Measurements from ENCODE around the gene REEP1.
"Not testable (repeated sequence)": the region's sequence is repeated elsewhere in the genome, so short reads cannot be mapped to it uniquely, and the experiment has no call there.

The REEP1 gene

DNA sequence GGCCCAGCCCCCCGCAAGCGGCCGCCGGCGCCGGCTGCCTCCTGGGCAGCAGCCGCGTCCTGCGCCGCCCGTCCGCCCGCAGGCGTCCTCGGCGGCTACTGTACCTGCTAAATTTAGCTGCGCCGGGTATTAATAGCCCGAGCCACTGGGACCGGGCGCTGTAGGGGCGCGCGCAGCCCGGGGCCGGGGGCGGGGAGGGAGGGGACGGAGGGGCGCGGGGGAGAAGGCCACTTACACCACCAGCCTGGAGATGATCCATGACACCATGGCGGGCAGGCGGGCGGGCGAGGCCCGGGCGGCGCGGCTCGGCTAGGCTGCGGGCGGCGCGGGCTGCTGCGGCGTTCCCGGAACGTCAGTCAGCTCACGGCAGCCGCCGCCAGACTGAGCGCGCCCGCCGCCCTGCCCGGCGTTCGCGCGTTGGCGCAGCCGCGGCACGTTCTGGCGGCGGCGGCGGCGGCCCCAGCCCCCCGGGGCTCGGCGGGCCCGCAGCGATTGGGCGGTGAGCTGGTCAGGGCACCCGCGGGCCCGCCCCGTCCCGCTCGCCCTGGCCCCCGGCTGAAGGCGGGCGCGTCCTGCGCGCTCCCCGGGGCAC, at the start of gene REEP1:
Gene REEP1 (minus strand): TSS at position 383 of the 592 bp plus-strand sequence. CDS start 116 bp downstream, at position 267.
- no peak for DNase-seq

- no peak for DNase-seq
These were observed 46.4 kb upstream of the REEP1 start for GRCh38 chr2:86383844-86384243.

DNA sequence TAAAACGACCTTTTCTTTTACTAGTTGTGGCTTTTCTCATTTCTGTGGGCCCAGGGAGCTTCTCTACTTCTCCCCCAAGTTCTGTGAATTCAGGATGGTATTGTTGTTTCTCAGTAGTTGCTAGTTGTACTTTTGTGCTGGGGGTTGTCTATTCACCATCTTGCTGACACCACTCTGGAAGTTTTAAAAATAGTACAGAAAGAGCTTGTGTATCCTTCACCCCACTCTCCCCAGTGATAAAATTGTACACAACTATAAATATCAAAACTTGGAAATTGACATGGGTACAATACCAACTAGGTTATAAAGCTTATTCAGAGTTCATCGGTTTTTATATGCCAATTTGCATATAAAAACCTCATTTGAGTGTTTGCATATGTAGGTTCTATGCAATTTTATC, 45.3 kb upstream of the REEP1 start:
- DNase-seq = no peak

- no peak for DNase-seq
These were observed 44.7 kb upstream of the REEP1 start for GRCh38 chr2:86382108-86382507.

DNA sequence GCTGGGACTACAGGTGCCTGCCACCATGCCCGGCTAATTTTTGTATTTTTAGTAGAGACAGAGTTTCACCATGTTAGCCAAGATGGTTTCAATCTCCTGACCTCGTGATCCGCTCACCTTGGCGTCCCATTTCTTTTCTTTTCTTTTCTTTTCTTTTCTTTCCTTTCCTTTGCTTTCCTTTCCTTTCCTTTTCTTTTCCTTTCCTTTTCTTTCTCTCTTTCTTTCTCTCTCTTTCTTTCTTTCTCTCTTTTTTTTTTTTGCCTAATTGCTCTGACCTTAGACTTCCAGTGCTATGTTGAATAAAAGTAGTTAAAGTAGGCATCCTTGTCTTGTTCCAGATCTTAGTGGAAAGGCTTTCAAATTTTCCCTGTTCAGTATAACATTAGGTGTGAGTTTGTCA, 41.0 kb upstream of the REEP1 start:
- DNase-seq = no peak

DNA sequence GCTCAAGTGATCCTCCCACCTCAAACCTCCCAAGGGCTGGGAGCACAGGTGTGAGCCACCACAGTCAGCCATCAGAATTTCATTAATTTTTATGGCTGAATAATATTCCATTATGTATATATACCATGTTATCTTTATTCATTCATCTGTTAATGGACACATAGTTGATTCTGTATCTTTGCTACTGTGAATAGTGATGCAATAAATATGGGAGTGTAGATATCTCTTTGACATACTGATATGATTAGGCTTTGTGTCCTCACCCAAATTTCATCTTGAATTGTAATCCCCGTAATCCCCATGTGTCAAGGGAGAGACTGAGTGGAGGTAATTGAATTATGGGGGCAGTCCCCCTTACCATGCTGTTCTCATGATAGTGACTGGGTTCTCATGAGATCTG, 38.2 kb upstream of the REEP1 start:
- DNase-seq = no peak

- DNase-seq = no peak
These were observed 35.4 kb upstream of the REEP1 start for GRCh38 chr2:86372641-86373502.

- no peak for DNase-seq
These were observed 34.7 kb upstream of the REEP1 start for GRCh38 chr2:86372133-86372532.

GRCh38 chr2:86371527-86371926, 34.1 kb upstream of the REEP1 start:
- DNase-seq = no peak

DNA sequence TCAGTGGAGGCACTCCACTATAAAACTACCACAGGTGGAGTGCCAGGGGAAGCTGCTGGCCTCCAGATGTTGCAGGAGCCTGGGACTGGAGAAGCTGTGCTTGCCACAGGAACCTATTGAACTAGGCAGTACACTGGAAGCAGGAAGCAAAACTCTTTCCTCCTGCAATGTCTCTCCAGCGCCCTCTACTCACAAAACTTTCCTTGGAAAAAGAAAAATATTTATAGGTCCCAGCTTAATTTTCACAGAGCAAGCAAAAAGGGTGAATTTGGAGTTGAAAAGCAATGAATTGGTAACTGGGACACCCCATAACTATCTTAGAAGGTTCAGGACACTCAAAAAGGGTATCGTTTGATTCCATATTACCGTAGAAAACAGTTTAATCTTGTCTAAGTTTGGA, 33.2 kb upstream of the REEP1 start:
- DNase-seq = no peak

- no peak for DNase-seq
These were observed 30.9 kb upstream of the REEP1 start for GRCh38 chr2:86368161-86368824.

GRCh38 chr2:86367499-86367777, 30.0 kb upstream of the REEP1 start:
- DNase-seq = no peak

DNA sequence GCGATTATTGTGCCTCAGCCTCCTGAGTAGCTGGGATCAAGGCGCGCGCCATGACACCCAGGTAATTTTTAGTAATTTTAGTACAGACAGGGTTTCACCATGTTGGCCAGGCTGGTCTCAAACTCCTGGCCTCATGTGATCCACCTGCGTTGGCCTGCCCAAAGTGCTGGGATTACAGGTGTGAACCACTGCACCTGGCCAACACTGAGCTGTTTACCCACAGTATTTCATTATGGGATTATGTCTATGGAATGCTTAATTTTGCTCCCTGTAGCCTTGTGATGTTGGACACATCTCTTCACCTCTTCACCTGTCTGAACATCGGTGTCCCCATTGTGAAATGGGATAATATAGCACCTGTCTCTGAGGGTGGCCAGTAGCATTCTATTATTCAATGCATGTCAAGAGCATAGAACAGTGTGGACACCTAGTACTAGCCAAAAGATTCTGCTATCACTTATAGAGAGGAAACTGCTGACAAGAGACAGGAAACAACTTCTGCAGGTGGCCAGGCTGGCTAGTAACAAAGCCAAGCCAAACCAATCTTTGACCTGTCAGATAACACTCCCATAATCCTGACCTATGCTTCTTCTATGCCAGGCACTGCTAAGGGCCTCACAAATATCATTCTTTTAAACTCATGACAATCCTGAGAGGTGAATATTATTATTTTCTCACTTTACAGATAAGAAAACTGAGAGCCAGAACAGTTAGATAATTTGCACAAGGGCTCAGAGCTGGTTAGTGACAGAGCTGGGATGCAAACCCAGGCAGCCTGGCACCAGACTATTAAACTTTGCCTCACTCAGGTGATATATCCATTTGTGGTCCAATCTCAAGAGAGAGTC, 29.4 kb upstream of the REEP1 start:
- DNase-seq = no peak

DNA sequence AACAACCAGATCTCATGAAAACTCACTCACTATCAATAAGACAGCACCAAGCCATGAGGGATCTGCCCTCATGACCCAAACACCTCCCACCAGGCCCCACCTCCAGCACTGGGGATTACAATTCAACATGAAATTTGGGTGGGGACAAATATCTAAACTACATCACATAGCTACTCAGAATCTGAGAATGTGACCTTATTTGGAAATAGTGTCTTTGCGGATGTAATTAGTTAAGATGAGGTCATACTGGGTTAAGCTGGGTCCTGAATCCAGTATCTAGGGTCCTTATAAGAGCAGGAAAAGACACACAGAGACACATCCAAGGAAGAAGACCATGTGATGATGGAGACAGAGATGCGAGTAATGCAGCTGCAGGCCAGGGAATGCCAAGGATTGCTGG, 27.5 kb upstream of the REEP1 start:
- DNase-seq = no peak

GRCh38 chr2:86360776-86361175, 23.4 kb upstream of the REEP1 start:
- no peak for DNase-seq

- no peak for DNase-seq
These were observed 21.5 kb upstream of the REEP1 start for GRCh38 chr2:86358957-86359356.

GRCh38 chr2:86357392-86357963, 20.1 kb upstream of the REEP1 start:
- no peak for DNase-seq

- no peak for DNase-seq
These were observed 15.3 kb upstream of the REEP1 start for GRCh38 chr2:86352727-86353221.

DNA sequence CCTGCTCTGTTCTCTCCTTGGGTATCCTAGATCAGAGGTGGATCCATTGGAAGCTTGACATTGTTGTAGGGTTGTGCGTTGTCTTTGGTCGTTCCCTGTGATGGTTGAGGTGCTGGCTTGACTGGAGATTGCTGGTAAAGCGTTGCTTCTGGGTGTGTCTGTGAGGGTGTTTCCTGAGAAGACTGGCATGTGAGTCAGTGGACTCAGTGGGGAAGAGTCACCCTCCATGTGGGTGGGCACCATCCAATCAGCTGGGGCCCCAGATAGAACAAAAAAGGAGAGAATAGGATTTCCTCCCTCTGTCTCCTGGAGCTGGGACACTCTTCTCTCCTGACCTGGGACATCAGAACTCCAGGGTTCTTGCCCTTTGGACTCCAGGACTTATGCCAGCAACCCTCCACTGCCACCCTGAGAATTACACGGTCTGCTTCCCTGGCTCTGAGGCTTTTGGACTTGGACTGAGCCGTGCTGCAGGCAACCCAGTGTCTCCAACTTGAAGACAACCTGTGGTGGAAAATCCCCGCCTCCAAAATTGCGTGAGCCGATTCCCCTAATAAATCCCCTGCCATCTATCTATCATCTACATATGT, 14.8 kb upstream of the REEP1 start:
- no peak for DNase-seq

GRCh38 chr2:86350751-86351150, 13.3 kb upstream of the REEP1 start:
- no peak for DNase-seq

GRCh38 chr2:86347401-86347800, 10.0 kb upstream of the REEP1 start:
- DNase-seq = no peak

DNA sequence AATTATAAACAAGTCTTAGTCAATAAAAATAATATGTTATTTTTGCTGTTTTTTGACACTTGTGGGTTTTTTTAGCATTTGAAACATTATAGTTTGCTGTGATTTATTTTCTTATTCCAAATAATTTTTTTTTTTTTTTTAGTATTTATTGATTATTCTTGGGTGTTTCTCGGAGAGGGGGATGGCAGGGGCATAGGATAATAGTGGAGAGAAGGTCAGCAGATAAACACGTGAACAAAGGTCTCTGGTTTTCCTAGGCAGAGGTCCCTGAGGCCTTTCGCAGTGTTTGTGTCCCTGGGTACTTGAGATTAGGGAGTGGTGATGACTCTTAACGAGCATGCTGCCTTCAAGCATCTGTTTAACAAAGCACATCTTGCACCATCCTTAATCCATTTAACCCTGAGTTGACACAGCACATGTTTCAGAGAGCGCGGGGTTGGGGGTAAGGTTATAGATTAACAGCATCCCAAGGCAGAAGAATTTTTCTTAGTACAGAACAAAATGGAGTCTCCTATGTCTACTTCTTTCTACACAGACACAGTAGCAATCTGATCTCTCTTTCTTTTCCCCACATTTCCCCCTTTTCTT, 8.5 kb upstream of the REEP1 start:
- not testable (repeated sequence) for DNase-seq

Measured in activated CD4-positive, CD25-positive, alpha-beta regulatory T cell (primary cell).